Panc1 (cell line): ENCODE results near the gene TDRD5. TPM values are rescaled to one million over a fixed set of nuclear protein-coding genes. Genes with fewer than 3 reads are reported as not detected.

Source experiments
- ATAC-seq: fragments of 200-7000 bp; cut with Tn5 transposase; 2 replicates; pipeline ENCODE4 v1.9.1; 2020; ENCODE audit warnings: mild to moderate bottlenecking, moderate library complexity
- BruUV-seq: library from RNA; stranded (reverse); fragments of 400-500 nt; replicated peaks from 2 replicates; lab custom pipeline; 2021; lab: Mats Ljungman, UMichigan
- CTCF ChIA-PET: fragments of 300-600 bp; sonication (Branson Sonifier 250); formaldehyde crosslinking; loops from one replicate; lab custom pipeline; 2022; ENCODE audit warnings: antibody characterized with exemption; lab: Charles Lee
- POLR2A ChIA-PET: fragments of 300-600 bp; sonication (Branson Sonifier 250); formaldehyde crosslinking; loops from one replicate; lab custom pipeline; 2022; ENCODE audit warnings: antibody characterized with exemption; lab: Charles Lee
- DNase-seq: peaks from one replicate; pipeline ENCODE4 v3.0.0-alpha.2; 2010; ENCODE audit warnings: low read depth, low spot score
- H3K27ac ChIP-seq: 2 replicates; pipeline ENCODE4 v1.5.1; 2011; ENCODE audit warnings: mild to moderate bottlenecking, low read length, inconsistent platforms
- H3K27me3 ChIP-seq: fragments of 200-500 bp; sonication (Bioruptor generic); 2 replicates; pipeline ENCODE4 v1.6.0; 2014; ENCODE audit warnings: low read length, inconsistent platforms; ENCODE audit not compliant: control insufficient read depth, insufficient read depth
- H3K36me3 ChIP-seq: fragments of 200-500 bp; sonication (Bioruptor generic); 2 replicates; pipeline ENCODE4 v1.5.1; 2014; ENCODE audit warnings: inconsistent platforms, mild to moderate bottlenecking, low read length, moderate library complexity; ENCODE audit not compliant: control insufficient read depth, insufficient read depth
- H3K4me1 ChIP-seq: 2 replicates; pipeline ENCODE4 v1.5.1; 2011; ENCODE audit warnings: inconsistent platforms, mild to moderate bottlenecking, low read length, moderate library complexity; ENCODE audit not compliant: control insufficient read depth, insufficient read depth
- H3K4me3 ChIP-seq, 2 experiments: 2 replicates each; pipeline ENCODE4 v1.5.1; 2011 to 2012; ENCODE audit warnings: low read depth in 2 of 2, low read length in 2 of 2, mild to moderate bottlenecking in 2 of 2, inconsistent platforms in 1 of 2, moderate library complexity in 1 of 2
- H3K9me3 ChIP-seq: fragments of 200-500 bp; sonication (Bioruptor generic); 2 replicates; pipeline ENCODE4 v1.5.1; 2014; ENCODE audit warnings: low read depth, mild to moderate bottlenecking, inconsistent platforms, low read length, moderate library complexity; ENCODE audit not compliant: control insufficient read depth, insufficient read depth
- CTCF ChIP-seq: fragments of 450-650 bp; IDR thresholded peaks from 2 replicates; pipeline ENCODE4 v1.5.1; 2017; ENCODE audit warnings: mild to moderate bottlenecking
- POLR2AphosphoS5 ChIP-seq: IDR thresholded peaks from 2 replicates; pipeline ENCODE4 v1.6.1; 2012; ENCODE audit warnings: mild to moderate bottlenecking, low read depth, low read length, moderate library complexity
- SIN3A ChIP-seq: IDR thresholded peaks from 2 replicates; pipeline ENCODE4 v1.6.1; 2012; ENCODE audit warnings: low read depth, mild to moderate bottlenecking, low read length, moderate library complexity, borderline replicate concordance; ENCODE audit not compliant: insufficient read depth
- TCF7L2 ChIP-seq: IDR thresholded peaks from 2 replicates; pipeline ENCODE4 v1.6.1; 2011; ENCODE audit warnings: mild to moderate bottlenecking, low read depth, low read length, inconsistent platforms
- in situ Hi-C: cut with HindIII; loops from 2 replicates; pipeline ENCODE4 v1.10.0; 2016; ENCODE audit warnings: low sequenced_read_pairs, low pct_unique_long_range_greater_than_20kb
- intact Hi-C: fragments of 100-400 bp; cut with micrococcal nuclease; formaldehyde crosslinking; loops from one replicate; pipeline ENCODE4 v1.10.0; 2022; ENCODE audit not compliant: unreplicated experiment
- total RNA-seq: library from RNA; stranded (reverse); gene quantifications from one replicate; pipeline ENCODE4 v1.2.1, GENCODE V29; 2021; ENCODE audit not compliant: unreplicated experiment
- TF ChIP-seq, protein P1 (sequence below), 2 experiments: IDR thresholded peaks; 2 replicates each; pipeline ENCODE4 v1.6.1; 2011 to 2012; ENCODE audit warnings: low read depth in 2 of 2, control low read depth in 1 of 2, low read length in 1 of 2, mild to moderate bottlenecking in 1 of 2, moderate library complexity in 1 of 2; ENCODE audit not compliant: insufficient read depth in 1 of 2

The TDRD5 gene
- total RNA-seq, 1 experiment from 2014 or later, result 2.4 TPM

- Histone ChIP-seq H3K4me1 (no peaks in the 10 kb centered on the region), H3K36me3 (no peaks in the 10 kb centered on the region; the same call in 1 of the 2 replicates), H3K9me3 (no peaks in the 10 kb centered on the region), H3K4me3 (no peak overlapping the region), H3K27me3 (no peaks in the 10 kb centered on the region; the same call in 1 of the 2 replicates), H3K27ac (no peak overlapping the region)
- no peak for ATAC-seq
- intact Hi-C loops (no loop called here), in situ Hi-C loops (no loop called here)
- no peak for TF ChIP-seq CTCF
- TF ChIP-seq, protein P1, sequence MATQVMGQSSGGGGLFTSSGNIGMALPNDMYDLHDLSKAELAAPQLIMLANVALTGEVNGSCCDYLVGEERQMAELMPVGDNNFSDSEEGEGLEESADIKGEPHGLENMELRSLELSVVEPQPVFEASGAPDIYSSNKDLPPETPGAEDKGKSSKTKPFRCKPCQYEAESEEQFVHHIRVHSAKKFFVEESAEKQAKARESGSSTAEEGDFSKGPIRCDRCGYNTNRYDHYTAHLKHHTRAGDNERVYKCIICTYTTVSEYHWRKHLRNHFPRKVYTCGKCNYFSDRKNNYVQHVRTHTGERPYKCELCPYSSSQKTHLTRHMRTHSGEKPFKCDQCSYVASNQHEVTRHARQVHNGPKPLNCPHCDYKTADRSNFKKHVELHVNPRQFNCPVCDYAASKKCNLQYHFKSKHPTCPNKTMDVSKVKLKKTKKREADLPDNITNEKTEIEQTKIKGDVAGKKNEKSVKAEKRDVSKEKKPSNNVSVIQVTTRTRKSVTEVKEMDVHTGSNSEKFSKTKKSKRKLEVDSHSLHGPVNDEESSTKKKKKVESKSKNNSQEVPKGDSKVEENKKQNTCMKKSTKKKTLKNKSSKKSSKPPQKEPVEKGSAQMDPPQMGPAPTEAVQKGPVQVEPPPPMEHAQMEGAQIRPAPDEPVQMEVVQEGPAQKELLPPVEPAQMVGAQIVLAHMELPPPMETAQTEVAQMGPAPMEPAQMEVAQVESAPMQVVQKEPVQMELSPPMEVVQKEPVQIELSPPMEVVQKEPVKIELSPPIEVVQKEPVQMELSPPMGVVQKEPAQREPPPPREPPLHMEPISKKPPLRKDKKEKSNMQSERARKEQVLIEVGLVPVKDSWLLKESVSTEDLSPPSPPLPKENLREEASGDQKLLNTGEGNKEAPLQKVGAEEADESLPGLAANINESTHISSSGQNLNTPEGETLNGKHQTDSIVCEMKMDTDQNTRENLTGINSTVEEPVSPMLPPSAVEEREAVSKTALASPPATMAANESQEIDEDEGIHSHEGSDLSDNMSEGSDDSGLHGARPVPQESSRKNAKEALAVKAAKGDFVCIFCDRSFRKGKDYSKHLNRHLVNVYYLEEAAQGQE (IDR thresholded peaks at IDR 0.05; ENCODE audit: insufficient read depth in 1 of 2, low read depth in 2 of 2, low read length in 1 of 2), result no peak
- TF ChIP-seq POLR2AphosphoS5, result no peak
- TF ChIP-seq TCF7L2, result no peak
- TF ChIP-seq SIN3A, result no peak
- ChIA-PET CTCF (no interaction called here), POLR2A (no interaction called here)
- no peak for DNase-seq
- no TSS peak for BruUV-seq
These were observed 9.5 kb downstream of the TDRD5 start for GRCh38 chr1:179601093-179601492.

GRCh38 chr1:179612361-179612760, 20.7 kb downstream of the TDRD5 start:
- POLR2A ChIA-PET, result no interaction called here
- H3K36me3 ChIP-seq, result no peaks in the 10 kb centered on the region
- H3K9me3 ChIP-seq, result no peaks in the 10 kb centered on the region
- TF ChIP-seq, protein P1 (IDR thresholded peaks at IDR 0.05; ENCODE audit: insufficient read depth in 1 of 2, low read depth in 2 of 2, low read length in 1 of 2), result no peak
- TF ChIP-seq TCF7L2, result no peak
- no peak for TF ChIP-seq CTCF
- no peak for TF ChIP-seq POLR2AphosphoS5
- no peak for TF ChIP-seq SIN3A
- in situ Hi-C loops, result no loop called here
- ATAC-seq (no peak), DNase-seq (no peak)
- intact Hi-C loops, result no loop called here
- CTCF ChIA-PET, result no interaction called here
- no peaks in the 10 kb centered on the region for H3K4me1 ChIP-seq
- no peak overlapping the region for H3K4me3 ChIP-seq
- no peaks in the 10 kb centered on the region; the same call in 1 of the 2 replicates for H3K27me3 ChIP-seq
- no peak overlapping the region for H3K27ac ChIP-seq
- BruUV-seq, result no TSS peak
